Thyroid gland (tissue), 4 donors: Measurements from ENCODE around the gene SLC35A4.

ENCODE experiments used
- CTCF ChIP-seq, 6 experiments: fragments of 200-600 bp in 3 of 6; fragments of 450-650 bp in 3 of 6; sonication (generic) in 3 of 6; IDR thresholded peaks; one replicate each; pipeline ENCODE4 v1.5.1; 2016 to 2019; ENCODE audit warnings: antibody characterized with exemption in 6 of 6, mild to moderate bottlenecking in 2 of 6, inconsistent platforms in 1 of 6, moderate library complexity in 1 of 6
- POLR2A ChIP-seq, 2 donors: fragments of 450-650 bp; IDR thresholded peaks; one replicate each; pipeline ENCODE4 v1.6.1; 2017; ENCODE audit warnings: antibody characterized with exemption in 2 of 2, mild to moderate bottlenecking in 2 of 2, moderate library complexity in 1 of 2

GRCh38 chr5:140587495-140587894, 22.9 kb downstream of the SLC35A4 start:
- TF ChIP-seq POLR2A (IDR thresholded peaks at IDR 0.05) (no peak), CTCF (IDR thresholded peaks at IDR 0.05) (no peak)
